ENCODE measurements around the gene NTSR1. TPM values are rescaled to one million over a fixed set of nuclear protein-coding genes. Genes with fewer than 3 reads are reported as not detected.

Gene NTSR1
- total RNA-seq, 1 donor: under 0.01 TPM

- H3K4me3 ChIP-seq (ENCODE audit: low read depth, low read length): no peak overlapping the region
- DNase-seq (ENCODE audit: low read depth): no peak
- TF ChIP-seq, protein P1, sequence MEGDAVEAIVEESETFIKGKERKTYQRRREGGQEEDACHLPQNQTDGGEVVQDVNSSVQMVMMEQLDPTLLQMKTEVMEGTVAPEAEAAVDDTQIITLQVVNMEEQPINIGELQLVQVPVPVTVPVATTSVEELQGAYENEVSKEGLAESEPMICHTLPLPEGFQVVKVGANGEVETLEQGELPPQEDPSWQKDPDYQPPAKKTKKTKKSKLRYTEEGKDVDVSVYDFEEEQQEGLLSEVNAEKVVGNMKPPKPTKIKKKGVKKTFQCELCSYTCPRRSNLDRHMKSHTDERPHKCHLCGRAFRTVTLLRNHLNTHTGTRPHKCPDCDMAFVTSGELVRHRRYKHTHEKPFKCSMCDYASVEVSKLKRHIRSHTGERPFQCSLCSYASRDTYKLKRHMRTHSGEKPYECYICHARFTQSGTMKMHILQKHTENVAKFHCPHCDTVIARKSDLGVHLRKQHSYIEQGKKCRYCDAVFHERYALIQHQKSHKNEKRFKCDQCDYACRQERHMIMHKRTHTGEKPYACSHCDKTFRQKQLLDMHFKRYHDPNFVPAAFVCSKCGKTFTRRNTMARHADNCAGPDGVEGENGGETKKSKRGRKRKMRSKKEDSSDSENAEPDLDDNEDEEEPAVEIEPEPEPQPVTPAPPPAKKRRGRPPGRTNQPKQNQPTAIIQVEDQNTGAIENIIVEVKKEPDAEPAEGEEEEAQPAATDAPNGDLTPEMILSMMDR (IDR thresholded peaks at IDR 0.05; ENCODE audit: insufficient read depth, low read depth, low read length): no peak
Observed at GRCh38 chr20:62745279-62745951, 36.8 kb downstream of the NTSR1 start.

DNA sequence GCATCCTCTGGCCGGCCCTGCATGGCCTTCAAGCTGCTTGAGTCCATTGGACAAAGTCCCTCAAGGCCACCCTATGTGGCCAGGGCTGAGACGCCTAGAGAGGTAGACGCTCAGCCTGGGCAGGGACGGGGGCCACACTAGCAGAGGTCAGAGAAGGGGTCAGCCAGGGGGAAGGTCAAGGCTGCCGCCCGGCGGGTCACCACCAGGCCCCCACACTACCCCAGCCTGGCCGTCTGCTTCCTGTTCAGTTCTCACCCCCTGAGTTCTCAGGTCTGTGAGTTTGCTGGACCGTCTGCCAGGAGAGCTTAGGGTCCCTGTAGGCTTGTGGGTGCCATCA lies 37.3 kb downstream of the NTSR1 start:
- no peak for DNase-seq (ENCODE audit: low read depth)
- TF ChIP-seq, protein P1 (IDR thresholded peaks at IDR 0.05; ENCODE audit: insufficient read depth, low read depth, low read length): no peak
- no peak overlapping the region for H3K4me3 ChIP-seq (ENCODE audit: low read depth, low read length)

DNA sequence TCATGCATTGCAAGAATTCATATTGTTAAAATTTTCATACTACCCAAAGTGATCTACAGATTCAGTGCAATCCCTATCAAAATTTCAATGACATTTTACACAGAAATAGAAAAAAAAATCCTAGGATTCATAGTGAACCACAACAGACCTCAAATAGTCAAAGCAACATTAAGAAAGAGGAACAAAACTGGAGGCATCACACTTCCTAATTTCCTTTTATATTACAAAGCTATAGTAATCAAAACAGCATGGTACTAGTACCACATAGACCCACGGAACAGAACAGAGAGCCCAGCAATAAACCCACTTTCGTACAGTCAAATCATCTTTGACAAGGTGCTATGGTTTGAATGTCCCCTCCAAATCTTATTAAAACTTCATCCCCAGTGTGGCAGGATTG lies 39.7 kb downstream of the NTSR1 start:
- H3K4me3 ChIP-seq (ENCODE audit: low read depth, low read length): no peak overlapping the region
- TF ChIP-seq, protein P1 (IDR thresholded peaks at IDR 0.05; ENCODE audit: insufficient read depth, low read depth, low read length): no peak
- DNase-seq (ENCODE audit: low read depth): no peak

GRCh38 chr20:62749851-62750445 lies 41.3 kb downstream of the NTSR1 start:
- TF ChIP-seq, protein P1 (IDR thresholded peaks at IDR 0.05; ENCODE audit: insufficient read depth, low read depth, low read length): no peak
- DNase-seq (ENCODE audit: low read depth): no peak
- no peak overlapping the region for H3K4me3 ChIP-seq (ENCODE audit: low read depth, low read length)

DNA sequence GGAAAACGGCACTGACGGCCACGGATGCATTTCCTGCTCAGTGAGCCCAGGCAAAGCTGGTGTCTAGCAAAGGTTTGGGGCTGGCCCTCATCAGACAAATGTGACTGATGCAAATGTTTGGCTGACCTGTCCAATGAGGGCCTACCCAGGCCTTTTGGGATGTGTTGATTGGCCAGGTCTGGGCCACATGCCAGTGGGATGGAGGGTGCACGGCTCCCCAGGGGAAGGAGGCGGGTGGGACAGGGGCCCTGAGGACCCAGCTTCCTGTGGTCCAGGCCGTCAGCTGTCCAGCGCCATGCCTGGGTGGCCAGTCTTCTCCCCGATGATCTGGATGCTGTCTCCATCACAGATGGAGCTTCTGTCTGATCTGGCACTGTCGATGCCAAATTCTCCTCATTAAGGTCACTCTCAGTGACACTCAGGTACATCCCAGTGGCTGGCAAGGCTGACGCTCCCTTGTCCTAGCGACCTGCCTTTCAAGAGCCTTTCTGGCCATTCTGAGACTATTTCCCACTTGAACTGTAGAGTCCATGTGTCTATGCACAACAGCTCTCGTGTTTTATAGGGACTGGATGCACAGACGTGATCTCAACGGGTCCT lies 43.0 kb downstream of the NTSR1 start:
- no peak overlapping the region for H3K4me3 ChIP-seq (ENCODE audit: low read depth, low read length)
- TF ChIP-seq, protein P1 (IDR thresholded peaks at IDR 0.05; ENCODE audit: insufficient read depth, low read depth, low read length): no peak
- no peak for DNase-seq (ENCODE audit: low read depth)

- H3K4me3 ChIP-seq (ENCODE audit: low read depth, low read length): no peak overlapping the region
- DNase-seq (ENCODE audit: low read depth): no peak
- TF ChIP-seq, protein P1 (IDR thresholded peaks at IDR 0.05; ENCODE audit: insufficient read depth, low read depth, low read length): no peak
Observed at GRCh38 chr20:62752181-62752670, 43.6 kb downstream of the NTSR1 start.
